ENCODE data around the gene KRT9.
"Not testable (repeated sequence)": the region's sequence is repeated elsewhere in the genome, so short reads cannot be mapped to it uniquely, and the experiment has no call there.

The KRT9 gene

GRCh38 chr17:41610965-41611640 lies 39.2 kb upstream of the KRT9 start:
- Histone ChIP-seq H3F3A (ENCODE audit: low read depth) (no peaks in the 10 kb centered on the region), H3K9ac (ENCODE audit: low read depth, low read length, poor library complexity, severe bottlenecking) (no peak overlapping the region), H3K79me2 (ENCODE audit: insufficient read depth, low read length) (no peaks in the 10 kb centered on the region), H2AFZ (ENCODE audit: low read length) (no peak overlapping the region), H3K4me2 (ENCODE audit: low read depth, low read length, poor library complexity, severe bottlenecking) (no peak overlapping the region), H3K9me3 (ENCODE audit: insufficient read depth, low read depth, low read length) (peaks cover 6% of the 10 kb centered on the region; the same call in 1 of the 2 replicates), H3K9me2 (replicated peaks; ENCODE audit: low read depth, low read length) (no peaks in the 10 kb centered on the region), H3K36me3 (ENCODE audit: insufficient read depth, low read length) (no peaks in the 10 kb centered on the region), H3K27me3 (ENCODE audit: insufficient read depth, low read length, poor library complexity, severe bottlenecking) (no peaks in the 10 kb centered on the region), H4K20me1 (ENCODE audit: insufficient read depth, low read length, poor library complexity, severe bottlenecking) (no peaks in the 10 kb centered on the region), H3K4me1 (ENCODE audit: insufficient read depth, low read length, poor library complexity, severe bottlenecking) (no peaks in the 10 kb centered on the region), H3K4me3 (ENCODE audit: low read length, poor library complexity, severe bottlenecking) (no peak overlapping the region)
- no peak for TF ChIP-seq EZH2phosphoT487 (IDR thresholded peaks at IDR 0.05; ENCODE audit: borderline replicate concordance)
- no peak for TF ChIP-seq CTCF (conservative IDR thresholded peaks at IDR 0.05; ENCODE audit: low read length)

GRCh38 chr17:41610061-41610517 lies 38.2 kb upstream of the KRT9 start:
- not testable (repeated sequence) for H3K27me3 ChIP-seq (ENCODE audit: insufficient read depth, low read length, poor library complexity, severe bottlenecking); H3K9me2 ChIP-seq (replicated peaks; ENCODE audit: low read depth, low read length); H3K4me1 ChIP-seq (ENCODE audit: insufficient read depth, low read length, poor library complexity, severe bottlenecking); H3K79me2 ChIP-seq (ENCODE audit: insufficient read depth, low read length); H3K36me3 ChIP-seq (ENCODE audit: insufficient read depth, low read length); H3K4me3 ChIP-seq (ENCODE audit: low read length, poor library complexity, severe bottlenecking); H3F3A ChIP-seq (ENCODE audit: low read depth); H3K4me2 ChIP-seq (ENCODE audit: low read depth, low read length, poor library complexity, severe bottlenecking); H3K9me3 ChIP-seq (ENCODE audit: insufficient read depth, low read depth, low read length); H4K20me1 ChIP-seq (ENCODE audit: insufficient read depth, low read length, poor library complexity, severe bottlenecking); H2AFZ ChIP-seq (ENCODE audit: low read length); H3K9ac ChIP-seq (ENCODE audit: low read depth, low read length, poor library complexity, severe bottlenecking)

GRCh38 chr17:41606930-41607329 lies 35.1 kb upstream of the KRT9 start:
- H3K27me3 ChIP-seq (ENCODE audit: insufficient read depth, low read length, poor library complexity, severe bottlenecking); H3K9ac ChIP-seq (ENCODE audit: low read depth, low read length, poor library complexity, severe bottlenecking); H3K79me2 ChIP-seq (ENCODE audit: insufficient read depth, low read length); H3K36me3 ChIP-seq (ENCODE audit: insufficient read depth, low read length); H2AFZ ChIP-seq (ENCODE audit: low read length); H3K4me2 ChIP-seq (ENCODE audit: low read depth, low read length, poor library complexity, severe bottlenecking); H3F3A ChIP-seq (ENCODE audit: low read depth); H3K9me3 ChIP-seq (ENCODE audit: insufficient read depth, low read depth, low read length); H3K4me1 ChIP-seq (ENCODE audit: insufficient read depth, low read length, poor library complexity, severe bottlenecking); H3K9me2 ChIP-seq (replicated peaks; ENCODE audit: low read depth, low read length); H4K20me1 ChIP-seq (ENCODE audit: insufficient read depth, low read length, poor library complexity, severe bottlenecking); H3K4me3 ChIP-seq (ENCODE audit: low read length, poor library complexity, severe bottlenecking): not testable (repeated sequence)

- H2AFZ ChIP-seq (ENCODE audit: low read length): no peak overlapping the region
- no peak overlapping the region for H3K4me2 ChIP-seq (ENCODE audit: low read depth, low read length, poor library complexity, severe bottlenecking)
- no peak overlapping the region for H3K4me3 ChIP-seq (ENCODE audit: low read length, poor library complexity, severe bottlenecking)
- H3F3A ChIP-seq (ENCODE audit: low read depth): no peaks in the 10 kb centered on the region
- no peak overlapping the region for H3K9ac ChIP-seq (ENCODE audit: low read depth, low read length, poor library complexity, severe bottlenecking)
- no peaks in the 10 kb centered on the region for H3K79me2 ChIP-seq (ENCODE audit: insufficient read depth, low read length)
- TF ChIP-seq EZH2phosphoT487 (IDR thresholded peaks at IDR 0.05; ENCODE audit: borderline replicate concordance) (no peak), CTCF (conservative IDR thresholded peaks at IDR 0.05; ENCODE audit: low read length) (no peak)
- no peaks in the 10 kb centered on the region for H4K20me1 ChIP-seq (ENCODE audit: insufficient read depth, low read length, poor library complexity, severe bottlenecking)
- H3K9me2 ChIP-seq (replicated peaks; ENCODE audit: low read depth, low read length): no peaks in the 10 kb centered on the region
- no peaks in the 10 kb centered on the region for H3K36me3 ChIP-seq (ENCODE audit: insufficient read depth, low read length)
- peaks cover 6% of the 10 kb centered on the region; the same call in 1 of the 2 replicates for H3K9me3 ChIP-seq (ENCODE audit: insufficient read depth, low read depth, low read length)
- H3K27me3 ChIP-seq (ENCODE audit: insufficient read depth, low read length, poor library complexity, severe bottlenecking): no peaks in the 10 kb centered on the region
- H3K4me1 ChIP-seq (ENCODE audit: insufficient read depth, low read length, poor library complexity, severe bottlenecking): no peaks in the 10 kb centered on the region
These were observed 30.7 kb upstream of the KRT9 start for GRCh38 chr17:41602524-41602923.
